Caco-2 (cell line): ENCODE data around the gene IQGAP1. TPM values are rescaled to one million over a fixed set of nuclear protein-coding genes. Genes with fewer than 3 reads are reported as not detected.

Experiments used
- BruUV-seq: library from RNA; stranded (reverse); fragments of 400-500 nt; replicated peaks from 2 replicates; lab custom pipeline; 2021; lab: Mats Ljungman, UMichigan
- CTCF ChIA-PET: fragments of 300-600 bp; sonication (Branson Sonifier 250); formaldehyde crosslinking; loops from one replicate; lab custom pipeline; 2022; ENCODE audit warnings: antibody characterized with exemption; lab: Charles Lee
- POLR2A ChIA-PET: fragments of 300-600 bp; sonication (Branson Sonifier 250); formaldehyde crosslinking; loops from one replicate; lab custom pipeline; 2022; ENCODE audit warnings: antibody characterized with exemption; lab: Charles Lee
- DNase-seq, 2 experiments: peaks; one replicate each; pipeline versions ENCODE4 v3.0.0 to v3.0.0-alpha.2; 2020 to 2022
- H3K27me3 ChIP-seq: replicated peaks from 2 replicates; pipeline ENCODE4 v1.6.0; 2011; ENCODE audit warnings: low read length; ENCODE audit not compliant: control insufficient read depth, insufficient read depth
- H3K36me3 ChIP-seq: 2 replicates; pipeline ENCODE4 v1.5.1; 2011; ENCODE audit warnings: low read length; ENCODE audit not compliant: control insufficient read depth, insufficient read depth
- H3K4me1 ChIP-seq: fragments of 250-450 bp; sonication (Bioruptor Pico); 2 replicates; pipeline ENCODE4 v1.5.1; 2020; ENCODE audit warnings: mild to moderate bottlenecking
- H3K4me3 ChIP-seq: 2 replicates; pipeline ENCODE4 v1.5.1; 2011; ENCODE audit warnings: low read depth, mild to moderate bottlenecking, control low read depth, low read length
- H3K9me3 ChIP-seq: fragments of 250-450 bp; sonication (Bioruptor Pico); 2 replicates; pipeline ENCODE4 v1.5.1; 2020; ENCODE audit warnings: mild to moderate bottlenecking, moderate library complexity
- H3K27ac Mint-ChIP-seq: one replicate; pipeline ENCODE4 v1.8.0; 2022; ENCODE audit warnings: mixed read lengths; ENCODE audit not compliant: unreplicated experiment
- H3K27me3 Mint-ChIP-seq: one replicate; pipeline ENCODE4 v1.8.0; 2022; ENCODE audit warnings: mixed read lengths; ENCODE audit not compliant: insufficient read depth, unreplicated experiment
- H3K36me3 Mint-ChIP-seq: one replicate; pipeline ENCODE4 v1.8.0; 2022; ENCODE audit warnings: mild to moderate bottlenecking, mixed read lengths; ENCODE audit not compliant: insufficient read depth, unreplicated experiment
- H3K4me1 Mint-ChIP-seq: one replicate; pipeline ENCODE4 v1.8.0; 2022; ENCODE audit warnings: low read depth, mixed read lengths; ENCODE audit not compliant: unreplicated experiment
- H3K4me3 Mint-ChIP-seq: one replicate; pipeline ENCODE4 v1.8.0; 2022; ENCODE audit warnings: mild to moderate bottlenecking, moderate library complexity, mixed read lengths; ENCODE audit not compliant: unreplicated experiment
- H3K9me3 Mint-ChIP-seq: one replicate; pipeline ENCODE4 v1.8.0; 2022; ENCODE audit warnings: mixed read lengths; ENCODE audit not compliant: unreplicated experiment
- CTCF ChIP-seq, 2 experiments: fragments of 200-600 bp in 1 of 2; IDR thresholded peaks; 1 replicate in 1 of 2; 2 replicates in 1 of 2; pipeline versions ENCODE4 v1.5.1 to v1.8.0; 2011 to 2022; ENCODE audit warnings: antibody characterized with exemption in 1 of 2, control low read depth in 1 of 2, inconsistent platforms in 1 of 2, low read depth in 1 of 2, low read length in 1 of 2, mild to moderate bottlenecking in 1 of 2, moderate library complexity in 1 of 2; ENCODE audit not compliant: insufficient read depth in 1 of 2, severe bottlenecking in 1 of 2, unreplicated experiment in 1 of 2
- intact Hi-C: fragments of 100-400 bp; cut with micrococcal nuclease; formaldehyde crosslinking; loops from one replicate; pipeline ENCODE4 v1.10.0; 2022; ENCODE audit not compliant: unreplicated experiment
- total RNA-seq: library from RNA; stranded (reverse); gene quantifications from 2 replicates; pipeline ENCODE4 v1.2.3, GENCODE V29; 2022

IQGAP1 gene
- total RNA-seq, 1 experiment from 2014 or later = 142 TPM

DNA sequence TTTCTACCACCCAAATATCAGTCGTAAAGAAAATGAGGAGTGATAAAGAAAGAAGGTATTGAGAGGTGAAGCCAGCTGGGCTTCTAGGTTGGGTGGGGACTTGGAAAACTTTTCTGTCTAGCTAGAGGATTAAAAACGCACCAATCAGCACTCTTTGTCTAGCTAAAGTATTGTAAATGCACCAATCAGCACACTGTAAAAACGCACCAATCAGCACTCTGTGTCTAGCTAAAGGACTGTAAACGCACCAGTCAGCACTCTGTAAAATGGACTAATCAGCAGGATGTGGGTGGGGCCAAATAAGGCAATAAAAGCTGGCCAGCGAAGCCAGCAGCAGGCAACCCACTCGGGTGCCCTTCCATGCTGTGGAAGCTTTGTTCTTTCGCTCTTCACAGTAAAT lies 13.0 kb upstream of the IQGAP1 start:
- BruUV-seq = no TSS peak
- CTCF ChIA-PET = interaction anchor here (0.6 kb wide), 1 partner anchor 72 kb away, joined by 6 read pairs; no protein-coding TSS in a partner anchor
- Mint-ChIP-seq H3K27me3 (no peaks in the 10 kb centered on the region), H3K36me3 (no peaks in the 10 kb centered on the region), H3K4me3 (no peak overlapping the region), H3K4me1 (peaks cover 7% of the 10 kb centered on the region), H3K9me3 (peaks cover under 1% of the 10 kb centered on the region), H3K27ac (no peak overlapping the region)
- POLR2A ChIA-PET = no interaction called here
- no peaks in the 10 kb centered on the region for H3K27me3 ChIP-seq
- no peak for DNase-seq
- intact Hi-C loops = no loop called here
- H3K4me3 ChIP-seq = no peak overlapping the region
- H3K9me3 ChIP-seq = peaks cover 8% of the 10 kb centered on the region
- no peaks in the 10 kb centered on the region for H3K4me1 ChIP-seq
- H3K36me3 ChIP-seq = no peaks in the 10 kb centered on the region
- no peak for TF ChIP-seq CTCF (IDR thresholded peaks at IDR 0.05; ENCODE audit: insufficient read depth in 1 of 2, low read depth in 1 of 2, low read length in 1 of 2, severe bottlenecking in 1 of 2, unreplicated experiment in 1 of 2)

DNA sequence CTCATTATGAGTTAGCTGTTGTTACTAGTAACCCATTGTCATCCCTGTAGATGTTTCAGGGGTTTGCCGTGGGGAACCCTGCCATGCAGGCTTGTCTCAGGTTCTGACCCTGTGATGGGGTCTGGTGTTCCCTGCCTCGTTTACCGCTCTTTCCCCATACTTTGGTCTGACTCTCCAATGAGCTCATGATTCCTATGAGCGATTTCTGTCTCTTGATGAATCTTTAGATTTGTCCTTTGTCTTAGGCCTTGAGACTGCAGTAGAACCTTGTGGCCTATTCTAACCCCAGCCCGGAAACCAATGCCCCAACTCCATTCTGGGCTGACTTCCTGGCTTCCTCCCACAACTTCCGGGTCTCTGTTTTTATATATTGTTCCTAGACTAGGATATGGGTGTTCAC lies 11.3 kb upstream of the IQGAP1 start:
- H3K27me3 ChIP-seq = no peaks in the 10 kb centered on the region
- TF ChIP-seq CTCF (IDR thresholded peaks at IDR 0.05; ENCODE audit: insufficient read depth in 1 of 2, low read depth in 1 of 2, low read length in 1 of 2, severe bottlenecking in 1 of 2, unreplicated experiment in 1 of 2) = no peak
- no peak for DNase-seq
- ChIA-PET CTCF (no interaction called here), POLR2A (interaction anchor here (0.6 kb wide), 1 partner anchor 14 kb away, joined by 3 read pairs; no protein-coding TSS in a partner anchor)
- peaks cover 7% of the 10 kb centered on the region for H3K9me3 Mint-ChIP-seq
- H3K36me3 ChIP-seq = no peaks in the 10 kb centered on the region
- no peak overlapping the region for H3K4me3 Mint-ChIP-seq
- BruUV-seq = no TSS peak
- intact Hi-C loops = no loop called here
- peaks cover 6% of the 10 kb centered on the region for H3K4me1 Mint-ChIP-seq
- peaks cover 8% of the 10 kb centered on the region for H3K9me3 ChIP-seq
- no peak overlapping the region for H3K4me3 ChIP-seq
- H3K27me3 Mint-ChIP-seq = no peaks in the 10 kb centered on the region
- H3K4me1 ChIP-seq = no peaks in the 10 kb centered on the region
- H3K36me3 Mint-ChIP-seq = no peaks in the 10 kb centered on the region
- no peak overlapping the region for H3K27ac Mint-ChIP-seq

- no peak for TF ChIP-seq CTCF (IDR thresholded peaks at IDR 0.05; ENCODE audit: insufficient read depth in 1 of 2, low read depth in 1 of 2, low read length in 1 of 2, severe bottlenecking in 1 of 2, unreplicated experiment in 1 of 2)
- H3K36me3 Mint-ChIP-seq = no peaks in the 10 kb centered on the region
- intact Hi-C loops = no loop called here
- ChIA-PET CTCF (no interaction called here), POLR2A (interaction anchor here (1.1 kb wide), 1 partner anchor 9 kb away, joined by 3 read pairs; the partner anchor contains the start of gene IQGAP1)
- Histone ChIP-seq H3K4me3 (no peak overlapping the region), H3K27me3 (no peaks in the 10 kb centered on the region), H3K36me3 (no peaks in the 10 kb centered on the region), H3K9me3 (peaks cover 8% of the 10 kb centered on the region), H3K4me1 (no peaks in the 10 kb centered on the region)
- H3K27ac Mint-ChIP-seq = no peak overlapping the region
- no peaks in the 10 kb centered on the region for H3K4me1 Mint-ChIP-seq
- no peak overlapping the region for H3K4me3 Mint-ChIP-seq
- H3K27me3 Mint-ChIP-seq = no peaks in the 10 kb centered on the region
- DNase-seq = no peak
- peaks cover 7% of the 10 kb centered on the region for H3K9me3 Mint-ChIP-seq
- BruUV-seq = no TSS peak
Observed at GRCh38 chr15:90379263-90379662, 8.8 kb upstream of the IQGAP1 start.
